Urinary bladder (tissue), 4 donors: Measurements from ENCODE around the gene SPAG17. TPM values are rescaled to one million over a fixed set of nuclear protein-coding genes. Genes with fewer than 3 reads are reported as not detected.

Source experiments
- DNase-seq: peaks from one replicate; pipeline ENCODE4 v3.0.0-alpha.2; 2015; ENCODE audit errors: extremely low spot score
- H3K27ac ChIP-seq: one replicate; pipeline ENCODE4 v1.5.1; 2013; ENCODE audit warnings: low read depth, mild to moderate bottlenecking, moderate library complexity
- H3K36me3 ChIP-seq: one replicate; pipeline ENCODE4 v1.6.1; 2013; ENCODE audit warnings: mild to moderate bottlenecking, moderate library complexity; ENCODE audit not compliant: insufficient read depth
- H3K4me1 ChIP-seq: one replicate; pipeline ENCODE4 v1.6.1; 2013; ENCODE audit warnings: mild to moderate bottlenecking, moderate library complexity; ENCODE audit not compliant: insufficient read depth
- H3K4me3 ChIP-seq: one replicate; pipeline ENCODE4 v1.5.1; 2013; ENCODE audit warnings: low read depth, low read length
- WGBS: extraction: QIAGEN DNeasy Blood & Tissue Kit; methylation state at CpG from one replicate; pipeline ENCODE4 v1.1.7; 2013; 5-methylcytosine and 5-hydroxymethylcytosine counted together
- polyA plus RNA-seq: library from polyadenylated mRNA; stranded (reverse); fragments of 200-250 nt; gene quantifications from one replicate; pipeline ENCODE4 v1.2.3, GENCODE V29; 2013
- total RNA-seq: library from RNA; depleted of rRNA; stranded (reverse); fragments of >200 nt; gene quantifications from one replicate; pipeline ENCODE4 v1.2.3, GENCODE V29; 2014
- donor health status: healthy with polysubstance abuse.
- donor health status: healthy.

Gene SPAG17
- total and polyA plus RNA-seq, 2 donors = 0.51 to 4.2 TPM

DNA sequence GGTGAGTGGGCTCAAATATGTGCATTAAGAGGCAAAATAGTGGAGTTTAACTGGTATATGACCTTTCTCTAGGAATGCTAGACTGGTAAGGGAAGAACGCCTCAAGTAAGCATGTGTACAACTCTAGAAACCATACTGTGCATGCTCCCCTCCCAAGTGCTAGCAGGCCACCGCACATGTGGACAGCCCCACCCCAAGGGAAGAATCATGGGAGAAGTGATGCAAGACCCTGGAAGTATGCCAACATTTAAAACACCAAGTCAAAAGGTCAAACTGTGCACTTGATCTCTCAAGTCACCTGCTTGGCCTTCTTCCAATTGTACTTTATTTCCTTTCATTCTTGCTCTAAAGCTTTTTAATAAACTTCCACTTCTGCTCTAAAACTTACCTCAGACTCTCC, 135.0 kb downstream of the SPAG17 start:
- no peak for DNase-seq
- Histone ChIP-seq H3K4me1 (no peaks in the 10 kb centered on the region), H3K36me3 (peaks cover 2% of the 10 kb centered on the region), H3K27ac (no peak overlapping the region), H3K4me3 (no peak overlapping the region)
- WGBS = 62% methylated on average over 2 of the region's 2 CpGs

DNA sequence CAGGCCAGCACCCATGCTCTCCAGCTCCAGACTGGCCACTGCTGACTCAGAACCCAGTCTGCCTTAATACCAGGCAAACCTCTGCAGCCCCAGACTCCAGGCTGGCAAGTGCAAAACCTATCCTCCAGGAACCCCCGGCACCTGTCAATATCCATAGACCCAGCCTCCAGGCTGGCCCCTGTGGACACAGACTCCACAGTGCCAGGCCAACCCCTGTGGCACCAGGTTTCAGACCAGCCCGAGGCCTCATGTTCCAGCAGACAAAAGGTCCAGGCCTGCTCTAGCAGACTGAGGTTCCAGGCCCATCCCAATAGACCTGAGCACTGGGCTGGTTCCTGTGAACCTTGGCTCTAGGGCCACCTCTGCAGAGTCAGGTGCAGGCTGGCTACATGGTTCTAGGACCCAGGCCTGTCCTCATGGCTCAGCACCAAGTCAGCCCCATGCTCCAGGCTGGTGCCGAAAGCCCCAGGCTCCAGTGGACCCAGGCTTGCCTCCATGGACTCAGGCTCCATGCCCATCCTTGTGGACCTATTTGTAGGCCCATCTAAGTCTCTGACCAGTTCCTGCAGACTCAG, 137.3 kb downstream of the SPAG17 start:
- 96% methylated on average over 3 of the region's 3 CpGs for WGBS
- Histone ChIP-seq H3K27ac (no peak overlapping the region), H3K4me3 (no peak overlapping the region), H3K36me3 (no peaks in the 10 kb centered on the region), H3K4me1 (no peaks in the 10 kb centered on the region)
- no peak for DNase-seq

DNA sequence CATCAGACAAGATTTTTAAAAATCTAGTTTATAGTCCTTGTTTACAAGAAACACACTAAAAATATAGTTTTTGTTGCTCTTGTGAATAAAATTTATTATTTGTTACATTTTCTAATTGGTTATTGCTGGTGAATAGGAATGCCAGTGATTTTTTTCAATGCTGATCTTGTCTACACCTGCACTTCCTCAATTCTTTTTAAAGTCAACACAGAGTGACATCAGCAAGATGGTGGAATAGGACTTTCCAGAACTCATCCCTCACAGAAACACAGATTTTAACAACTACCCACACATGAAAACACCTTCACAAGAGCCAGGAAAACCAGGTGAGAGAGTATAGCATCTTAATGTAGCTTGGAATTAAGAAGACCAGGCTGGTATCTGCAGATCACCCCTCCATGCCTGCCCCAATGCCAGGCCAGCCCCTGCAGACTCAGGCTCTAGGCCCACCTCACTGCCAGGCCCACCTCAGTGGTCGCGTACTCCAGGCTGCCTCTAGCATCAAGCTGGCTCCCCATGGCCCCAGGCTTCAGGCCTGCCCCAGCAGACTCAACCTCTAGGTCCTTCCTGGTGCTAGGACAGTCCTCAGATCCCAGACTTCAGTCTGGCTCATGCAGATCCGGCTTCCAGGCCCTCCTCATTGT, 137.9 kb downstream of the SPAG17 start:
- Histone ChIP-seq H3K4me1 (no peaks in the 10 kb centered on the region), H3K4me3 (no peak overlapping the region), H3K36me3 (no peaks in the 10 kb centered on the region), H3K27ac (no peak overlapping the region)
- 94% methylated on average over 3 of the region's 3 CpGs for WGBS
- DNase-seq = no peak

DNA sequence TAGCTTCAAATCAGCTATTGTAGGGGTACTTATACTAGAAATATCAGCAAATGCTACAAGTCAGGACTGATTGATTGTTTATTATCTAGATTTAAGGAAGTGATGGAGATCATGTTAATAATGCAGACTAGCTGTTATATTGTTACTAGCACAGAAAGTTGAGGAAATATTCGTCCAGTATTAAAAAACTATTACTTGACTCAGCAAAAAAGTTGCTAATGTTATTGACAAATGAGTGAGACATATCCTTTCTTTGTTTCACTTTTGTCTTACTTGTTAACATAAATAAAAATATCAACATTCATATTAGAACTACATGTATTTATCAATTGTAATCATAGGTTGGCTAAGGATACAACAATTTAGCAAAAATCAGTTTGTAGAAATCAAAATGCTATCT, 141.4 kb downstream of the SPAG17 start:
- Histone ChIP-seq H3K36me3 (no peaks in the 10 kb centered on the region), H3K4me1 (no peaks in the 10 kb centered on the region), H3K27ac (no peak overlapping the region), H3K4me3 (no peak overlapping the region)
- no peak for DNase-seq
- 79% methylated on average over 1 of the region's 1 CpG for WGBS

DNA sequence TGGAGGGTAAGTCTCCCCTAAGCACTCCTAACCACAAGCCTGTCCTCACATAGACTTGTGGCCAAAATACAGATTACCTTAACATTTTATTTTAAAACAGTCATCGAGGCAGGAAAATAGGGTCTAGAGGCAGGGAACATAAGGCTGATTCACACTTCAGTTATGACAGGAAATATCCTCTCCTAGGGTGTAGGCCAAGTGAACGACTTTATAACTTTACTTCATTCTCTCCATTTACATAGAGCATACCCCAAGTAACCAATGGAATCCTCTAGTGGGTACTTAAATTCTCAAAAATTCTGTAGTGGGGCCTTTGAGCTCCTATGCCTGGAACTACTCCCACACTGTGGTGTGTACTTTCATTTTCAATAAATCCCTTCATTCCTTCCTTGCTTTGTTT, 142.5 kb downstream of the SPAG17 start:
- Histone ChIP-seq H3K4me3 (no peak overlapping the region), H3K36me3 (no peaks in the 10 kb centered on the region), H3K27ac (no peak overlapping the region), H3K4me1 (no peaks in the 10 kb centered on the region)
- WGBS = 61% methylated on average over 2 of the region's 2 CpGs
- DNase-seq = no peak

DNA sequence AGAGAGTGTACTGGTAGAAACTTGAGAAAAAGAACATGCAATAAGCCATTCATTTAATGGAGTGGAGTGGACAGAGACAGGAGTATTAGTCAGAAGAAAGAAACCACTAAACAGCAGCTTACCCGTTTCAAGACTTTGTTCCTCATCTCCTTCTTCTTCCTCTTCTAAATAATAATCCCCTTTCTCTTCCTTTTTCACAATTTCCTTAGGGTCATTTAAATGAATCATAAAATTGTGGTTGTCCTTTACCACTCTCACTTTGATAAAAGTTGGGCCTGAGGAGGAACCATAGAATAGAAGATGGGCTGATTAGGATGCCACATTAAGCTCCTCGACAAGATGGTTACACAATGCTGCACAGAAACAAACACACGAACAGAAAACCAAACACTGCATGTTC, 145.9 kb downstream of the SPAG17 start:
- Histone ChIP-seq H3K36me3 (no peaks in the 10 kb centered on the region), H3K4me3 (no peak overlapping the region), H3K4me1 (no peaks in the 10 kb centered on the region), H3K27ac (no peak overlapping the region)
- DNase-seq = no peak
- 69% methylated on average over 3 of the region's 3 CpGs for WGBS

DNA sequence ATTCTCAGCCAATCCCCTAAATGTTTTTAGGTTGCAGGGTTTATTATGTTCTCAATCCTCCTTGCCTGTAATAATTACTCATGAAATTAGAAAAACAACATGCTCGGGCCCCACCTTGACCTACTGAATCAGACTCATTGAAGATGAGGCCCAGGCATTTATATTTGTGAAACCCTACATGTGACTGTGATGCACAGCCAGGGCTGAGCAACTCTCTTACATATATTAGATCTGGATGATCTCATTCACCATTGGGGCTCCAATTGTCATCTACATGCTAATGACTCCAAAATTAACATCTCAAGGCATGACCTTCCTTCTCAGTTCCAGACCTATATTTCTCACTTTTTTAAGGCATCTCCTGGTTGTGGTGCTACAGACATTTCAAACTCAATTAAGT, 152.1 kb downstream of the SPAG17 start:
- no peak for DNase-seq
- no peak overlapping the region for H3K27ac ChIP-seq
- H3K4me3 ChIP-seq = no peak overlapping the region
- 92% methylated on average over 1 of the region's 1 CpG for WGBS
- no peaks in the 10 kb centered on the region for H3K4me1 ChIP-seq
- no peaks in the 10 kb centered on the region for H3K36me3 ChIP-seq

DNA sequence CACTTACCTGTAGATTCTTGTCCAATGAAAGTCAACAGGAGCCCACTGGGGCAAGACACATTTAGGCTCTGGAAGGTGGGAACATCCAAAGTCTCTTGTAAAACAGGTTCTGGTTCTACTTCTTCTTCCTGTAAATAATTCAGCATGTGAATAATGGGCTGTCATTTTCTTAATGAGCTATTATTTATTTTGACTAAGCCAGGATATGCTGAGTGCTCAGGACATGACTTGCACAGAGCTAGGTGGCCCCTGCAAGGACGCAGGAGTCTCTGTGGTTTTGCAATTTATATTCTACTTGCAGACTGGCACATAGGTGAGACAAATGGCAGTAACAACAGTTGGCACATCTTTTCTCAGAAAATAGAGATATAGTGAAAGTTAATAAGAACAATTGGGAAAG, 156.8 kb downstream of the SPAG17 start:
- 49% methylated on average over 1 of the region's 1 CpG for WGBS
- Histone ChIP-seq H3K36me3 (no peaks in the 10 kb centered on the region), H3K4me3 (no peak overlapping the region), H3K27ac (no peak overlapping the region), H3K4me1 (no peaks in the 10 kb centered on the region)
- no peak for DNase-seq

DNA sequence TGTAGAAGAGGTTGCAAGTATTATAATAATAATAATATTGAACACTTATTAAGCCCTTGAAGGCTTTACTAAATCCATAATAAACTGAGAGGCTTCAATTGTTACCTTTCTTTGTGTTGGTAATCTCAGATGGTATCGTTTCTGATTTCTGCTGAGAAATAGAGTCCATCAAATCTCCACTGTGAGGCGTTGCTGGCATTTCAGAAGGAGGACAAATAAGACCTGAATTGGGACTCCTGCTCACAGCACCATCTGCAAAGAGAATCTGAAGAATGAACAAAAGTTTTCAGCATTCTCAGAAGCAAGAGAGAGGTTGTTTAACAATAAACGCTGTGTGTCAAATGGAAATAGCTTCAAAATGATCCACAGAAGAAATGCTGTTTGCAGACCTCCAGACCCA, 161.8 kb downstream of the SPAG17 start:
- no peaks in the 10 kb centered on the region for H3K4me1 ChIP-seq
- H3K36me3 ChIP-seq = no peaks in the 10 kb centered on the region
- DNase-seq = no peak
- no peak overlapping the region for H3K27ac ChIP-seq
- no peak overlapping the region for H3K4me3 ChIP-seq
- WGBS = 69% methylated on average over 3 of the region's 3 CpGs

DNA sequence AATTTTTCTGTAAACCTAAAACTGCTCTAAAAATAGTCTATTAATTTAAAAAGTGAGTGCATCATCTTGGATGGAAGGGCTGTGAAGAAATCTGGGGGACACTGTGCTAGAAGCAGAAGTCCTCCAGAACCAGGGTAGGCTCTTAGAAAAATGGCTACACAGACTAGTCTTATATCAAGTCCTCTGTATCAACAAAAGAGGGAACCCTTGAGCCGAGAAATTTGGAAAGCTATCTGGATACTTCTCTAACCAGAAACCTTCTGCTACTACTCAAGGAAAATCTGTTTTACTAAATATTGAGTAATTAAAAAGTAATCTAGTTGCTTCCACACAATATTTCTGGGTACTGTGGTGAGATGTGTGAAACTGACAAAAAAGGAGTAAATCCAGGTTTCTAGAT, 163.4 kb downstream of the SPAG17 start:
- no peak for DNase-seq
- H3K27ac ChIP-seq = no peak overlapping the region
- no peaks in the 10 kb centered on the region for H3K36me3 ChIP-seq
- no peak overlapping the region for H3K4me3 ChIP-seq
- H3K4me1 ChIP-seq = no peaks in the 10 kb centered on the region
- WGBS = 61% methylated on average over 1 of the region's 1 CpG

DNA sequence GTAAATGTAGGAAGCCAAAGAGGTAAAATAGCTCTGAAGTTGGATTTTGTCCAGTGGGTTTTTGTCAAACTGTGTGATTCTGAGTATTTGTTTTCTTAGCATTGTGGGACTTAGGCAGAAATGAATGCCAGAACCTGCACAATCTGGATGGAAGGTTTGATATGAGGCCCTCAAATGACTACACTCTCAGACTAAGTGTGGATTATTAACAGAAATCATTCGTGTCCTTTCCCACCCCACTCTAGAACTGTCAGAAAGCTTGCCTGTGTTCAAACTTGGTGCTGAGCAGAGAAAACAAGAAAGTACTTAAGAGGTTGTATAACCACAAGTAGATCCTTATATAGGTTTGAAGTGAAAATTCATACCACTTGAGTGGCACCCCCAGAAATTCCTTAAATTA, 167.0 kb downstream of the SPAG17 start:
- H3K4me1 ChIP-seq = no peaks in the 10 kb centered on the region
- no peak for DNase-seq
- no peak overlapping the region for H3K27ac ChIP-seq
- no peaks in the 10 kb centered on the region for H3K36me3 ChIP-seq
- WGBS = 75% methylated on average over 1 of the region's 1 CpG
- no peak overlapping the region for H3K4me3 ChIP-seq

DNA sequence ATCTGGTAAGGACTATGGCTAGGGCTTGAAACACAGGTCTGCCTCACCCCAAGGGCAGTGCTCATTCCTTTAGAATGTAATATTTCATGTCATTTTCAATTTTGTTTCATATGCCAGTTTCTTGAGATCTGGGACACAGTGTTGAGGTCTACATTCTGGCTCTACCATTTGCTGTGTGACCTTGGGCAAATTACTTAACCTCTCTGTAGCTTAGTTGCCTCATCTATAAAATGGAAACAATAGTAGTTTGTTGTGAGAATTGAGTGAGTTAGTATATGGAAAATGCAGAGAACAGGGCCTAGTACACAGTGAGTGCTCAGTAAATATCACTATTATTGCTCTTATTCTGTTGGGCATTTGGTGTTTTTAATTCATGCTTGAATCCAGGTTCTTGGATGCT, 171.1 kb downstream of the SPAG17 start:
- Histone ChIP-seq H3K4me1 (no peaks in the 10 kb centered on the region), H3K36me3 (no peaks in the 10 kb centered on the region), H3K4me3 (no peak overlapping the region), H3K27ac (no peak overlapping the region)
- no peak for DNase-seq

DNA sequence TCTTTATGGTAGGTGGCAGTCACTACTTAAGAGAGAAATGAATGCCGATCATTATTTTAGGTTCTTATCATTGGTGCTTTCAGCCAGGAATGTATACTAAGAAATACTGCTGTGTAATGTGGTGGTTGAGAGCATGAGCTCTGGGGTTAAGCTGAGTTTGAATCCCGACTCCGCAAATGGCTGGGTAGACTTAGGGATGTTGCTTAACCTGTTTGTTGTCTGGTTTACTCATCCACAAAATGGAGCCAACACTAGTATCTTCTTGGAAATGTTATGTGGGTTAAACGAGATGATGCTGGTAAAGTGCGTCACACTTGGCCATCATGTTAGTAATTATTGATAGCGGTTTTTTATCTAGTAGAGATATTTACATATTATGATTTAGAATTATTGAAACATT, 171.7 kb downstream of the SPAG17 start:
- DNase-seq = no peak
- Histone ChIP-seq H3K4me3 (no peak overlapping the region), H3K36me3 (no peaks in the 10 kb centered on the region), H3K27ac (no peak overlapping the region), H3K4me1 (no peaks in the 10 kb centered on the region)
- WGBS = 90% methylated on average over 6 of the region's 6 CpGs

DNA sequence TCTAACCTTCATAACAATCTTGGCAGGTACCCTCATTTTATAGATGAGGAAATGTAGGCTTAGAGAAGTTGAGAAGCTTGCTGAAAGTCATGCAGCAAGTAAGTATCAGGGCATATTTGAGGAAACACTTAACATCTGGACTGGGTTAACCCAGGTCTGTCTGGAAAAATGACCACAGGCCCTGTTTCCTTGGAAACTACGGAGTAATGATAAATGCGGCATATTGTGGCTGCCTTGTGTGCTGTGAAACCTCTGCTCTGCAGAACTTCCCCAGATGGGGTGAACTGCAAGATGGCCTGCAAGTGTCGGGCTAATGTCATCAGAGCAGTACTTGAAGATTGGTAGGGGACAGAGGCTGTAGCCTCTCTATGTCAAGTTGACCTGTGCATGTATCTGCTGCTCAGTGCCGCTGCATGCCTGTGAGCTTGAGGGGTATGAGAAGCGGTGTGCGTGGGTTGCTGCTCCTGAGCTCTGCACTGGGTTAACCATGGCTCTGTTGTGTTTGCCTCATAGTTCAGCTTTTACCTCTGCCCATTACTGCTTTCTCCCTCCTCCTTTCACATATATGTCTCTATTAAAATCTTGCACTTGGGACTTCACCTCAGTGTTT, 172.4 kb downstream of the SPAG17 start:
- DNase-seq = no peak
- Histone ChIP-seq H3K4me1 (no peaks in the 10 kb centered on the region), H3K36me3 (no peaks in the 10 kb centered on the region), H3K4me3 (no peak overlapping the region), H3K27ac (no peak overlapping the region)
- WGBS = 75% methylated on average over 6 of the region's 6 CpGs
